Neural crest cell (in vitro differentiated cells): ENCODE results near the gene SLC28A2. TPM values are rescaled to one million over a fixed set of nuclear protein-coding genes. Genes with fewer than 3 reads are reported as not detected.

Source experiments
- DNase-seq: peaks from one replicate; pipeline ENCODE4 v3.0.0; 2021; ENCODE audit warnings: low read depth, mixed read lengths, low spot score
- H3K27ac Mint-ChIP-seq: one replicate; pipeline ENCODE4 v1.8.0; 2021; ENCODE audit warnings: mild to moderate bottlenecking, mixed read lengths; ENCODE audit not compliant: unreplicated experiment
- H3K27me3 Mint-ChIP-seq: 2 replicates; pipeline ENCODE4 v1.8.0; 2021; ENCODE audit warnings: low read depth, mild to moderate bottlenecking, mixed read lengths
- H3K36me3 Mint-ChIP-seq: 2 replicates; pipeline ENCODE4 v1.8.0; 2021; ENCODE audit warnings: low read depth, mild to moderate bottlenecking, mixed read lengths
- H3K4me1 Mint-ChIP-seq: 2 replicates; pipeline ENCODE4 v1.8.0; 2021; ENCODE audit warnings: mixed read lengths
- H3K4me3 Mint-ChIP-seq: one replicate; pipeline ENCODE4 v1.8.0; 2021; ENCODE audit warnings: mild to moderate bottlenecking, mixed read lengths
- H3K9me3 Mint-ChIP-seq: 2 replicates; pipeline ENCODE4 v1.8.0; 2021; ENCODE audit warnings: mixed read lengths
- total RNA-seq: library from RNA; stranded (reverse); gene quantifications from 2 replicates; pipeline ENCODE4 v1.2.1, GENCODE V29; 2021
- TF ChIP-seq, protein P1 (sequence below): fragments of 200-600 bp; sonication (generic); conservative IDR thresholded peaks from 2 replicates; pipeline ENCODE4 v1.5.0; 2021; ENCODE audit warnings: antibody characterized with exemption, mild to moderate bottlenecking

SLC28A2 gene
- total RNA-seq, 1 donor from 2014 or later: not detected

DNA sequence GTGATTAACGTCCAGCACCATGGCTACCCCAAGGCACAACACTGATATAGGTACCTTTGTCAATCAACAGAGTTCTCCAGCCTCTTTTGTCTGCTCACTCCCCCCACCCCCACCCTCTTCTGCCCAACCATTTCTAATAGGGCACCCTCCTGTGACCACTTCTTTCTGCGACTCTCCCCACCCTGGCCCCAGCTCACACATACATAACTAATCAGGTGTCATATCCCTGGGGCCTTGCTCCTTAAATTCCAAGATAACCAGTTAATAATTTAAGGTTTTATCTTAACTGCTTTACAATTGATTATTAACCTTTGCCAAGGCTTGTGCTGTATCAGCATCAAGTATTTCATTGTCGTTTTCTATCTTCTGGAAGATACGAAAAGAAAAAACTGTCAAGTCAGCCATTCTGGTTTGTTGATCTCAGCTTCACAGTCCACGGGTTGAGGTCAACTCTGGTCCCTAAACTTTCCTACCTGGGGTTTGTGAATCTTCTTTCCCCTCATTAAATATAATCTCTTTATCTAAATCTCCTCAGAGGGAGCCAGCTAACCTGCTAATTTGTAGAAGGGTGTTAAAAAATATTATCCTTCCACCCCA is 27.3 kb upstream of the SLC28A2 start:
- no peaks in the 10 kb centered on the region for H3K36me3 Mint-ChIP-seq
- no peak overlapping the region for H3K4me3 Mint-ChIP-seq
- no peaks in the 10 kb centered on the region for H3K9me3 Mint-ChIP-seq
- TF ChIP-seq, protein P1, sequence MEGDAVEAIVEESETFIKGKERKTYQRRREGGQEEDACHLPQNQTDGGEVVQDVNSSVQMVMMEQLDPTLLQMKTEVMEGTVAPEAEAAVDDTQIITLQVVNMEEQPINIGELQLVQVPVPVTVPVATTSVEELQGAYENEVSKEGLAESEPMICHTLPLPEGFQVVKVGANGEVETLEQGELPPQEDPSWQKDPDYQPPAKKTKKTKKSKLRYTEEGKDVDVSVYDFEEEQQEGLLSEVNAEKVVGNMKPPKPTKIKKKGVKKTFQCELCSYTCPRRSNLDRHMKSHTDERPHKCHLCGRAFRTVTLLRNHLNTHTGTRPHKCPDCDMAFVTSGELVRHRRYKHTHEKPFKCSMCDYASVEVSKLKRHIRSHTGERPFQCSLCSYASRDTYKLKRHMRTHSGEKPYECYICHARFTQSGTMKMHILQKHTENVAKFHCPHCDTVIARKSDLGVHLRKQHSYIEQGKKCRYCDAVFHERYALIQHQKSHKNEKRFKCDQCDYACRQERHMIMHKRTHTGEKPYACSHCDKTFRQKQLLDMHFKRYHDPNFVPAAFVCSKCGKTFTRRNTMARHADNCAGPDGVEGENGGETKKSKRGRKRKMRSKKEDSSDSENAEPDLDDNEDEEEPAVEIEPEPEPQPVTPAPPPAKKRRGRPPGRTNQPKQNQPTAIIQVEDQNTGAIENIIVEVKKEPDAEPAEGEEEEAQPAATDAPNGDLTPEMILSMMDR: no peak
- no peaks in the 10 kb centered on the region for H3K4me1 Mint-ChIP-seq
- DNase-seq: no peak
- H3K27me3 Mint-ChIP-seq: peaks cover 35% of the 10 kb centered on the region
- H3K27ac Mint-ChIP-seq: no peak overlapping the region

DNA sequence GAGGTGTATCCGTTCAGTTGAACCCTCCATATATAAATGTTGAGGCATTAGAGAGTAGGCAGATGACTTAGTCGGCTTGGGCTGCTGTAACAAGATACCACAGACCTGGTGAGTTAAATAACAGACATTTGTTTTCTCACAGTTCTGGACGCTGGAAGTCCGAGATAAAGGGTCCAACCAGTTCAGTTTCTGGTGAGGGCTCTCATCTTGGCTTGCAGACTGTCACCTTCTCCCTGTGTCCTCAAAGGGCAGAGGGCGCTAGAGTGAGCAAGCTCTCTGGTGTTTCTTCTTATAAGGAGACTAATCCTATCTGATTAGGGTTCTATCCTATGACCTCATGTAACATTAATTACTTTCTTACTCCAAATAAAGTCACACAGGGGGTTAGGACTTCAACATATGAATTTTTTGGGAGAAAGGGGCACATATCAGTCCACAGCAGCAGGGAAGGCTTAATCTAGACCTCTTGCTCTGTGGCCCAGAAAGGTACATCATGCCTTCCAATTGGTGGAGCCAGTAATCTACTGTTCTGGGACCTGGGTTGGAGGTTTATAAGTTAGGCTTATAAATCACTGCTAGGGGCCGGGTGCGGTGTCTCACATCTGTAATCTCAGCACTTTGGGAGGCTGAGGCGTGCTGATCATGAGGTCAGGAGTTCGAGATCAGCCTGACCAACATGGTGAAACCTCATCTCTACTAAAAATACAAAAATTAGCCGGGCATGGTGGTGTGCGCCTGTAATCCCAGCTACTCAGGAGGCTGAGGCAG is 26.3 kb upstream of the SLC28A2 start:
- Mint-ChIP-seq H3K9me3 (no peaks in the 10 kb centered on the region), H3K4me1 (no peaks in the 10 kb centered on the region), H3K27me3 (peaks cover 28% of the 10 kb centered on the region), H3K27ac (no peak overlapping the region), H3K36me3 (no peaks in the 10 kb centered on the region), H3K4me3 (no peak overlapping the region)
- TF ChIP-seq, protein P1: no peak
- DNase-seq: no peak

DNA sequence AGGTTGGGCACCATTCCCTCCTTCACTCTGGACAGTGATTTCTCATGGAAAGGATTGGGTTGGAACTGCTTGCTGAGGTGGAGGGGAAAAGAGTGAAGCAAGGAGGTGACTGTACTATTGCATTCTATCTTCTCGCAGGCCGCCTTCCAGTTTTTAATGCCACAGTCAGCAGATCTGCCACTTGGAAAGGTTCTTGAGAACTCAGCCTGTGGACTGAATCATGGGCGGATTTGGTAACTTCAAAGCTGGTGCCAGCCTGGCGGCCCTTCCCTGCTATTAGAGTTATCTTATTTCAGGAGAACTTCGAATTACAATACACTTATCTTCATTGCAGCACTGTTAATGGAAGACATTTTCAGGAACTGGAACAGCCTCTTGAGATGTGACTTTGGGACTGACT is 23.1 kb upstream of the SLC28A2 start:
- TF ChIP-seq, protein P1: no peak
- Mint-ChIP-seq H3K36me3 (no peaks in the 10 kb centered on the region), H3K27ac (no peak overlapping the region), H3K4me3 (no peak overlapping the region), H3K9me3 (no peaks in the 10 kb centered on the region), H3K27me3 (peaks cover 13% of the 10 kb centered on the region), H3K4me1 (no peaks in the 10 kb centered on the region)
- DNase-seq: no peak

DNA sequence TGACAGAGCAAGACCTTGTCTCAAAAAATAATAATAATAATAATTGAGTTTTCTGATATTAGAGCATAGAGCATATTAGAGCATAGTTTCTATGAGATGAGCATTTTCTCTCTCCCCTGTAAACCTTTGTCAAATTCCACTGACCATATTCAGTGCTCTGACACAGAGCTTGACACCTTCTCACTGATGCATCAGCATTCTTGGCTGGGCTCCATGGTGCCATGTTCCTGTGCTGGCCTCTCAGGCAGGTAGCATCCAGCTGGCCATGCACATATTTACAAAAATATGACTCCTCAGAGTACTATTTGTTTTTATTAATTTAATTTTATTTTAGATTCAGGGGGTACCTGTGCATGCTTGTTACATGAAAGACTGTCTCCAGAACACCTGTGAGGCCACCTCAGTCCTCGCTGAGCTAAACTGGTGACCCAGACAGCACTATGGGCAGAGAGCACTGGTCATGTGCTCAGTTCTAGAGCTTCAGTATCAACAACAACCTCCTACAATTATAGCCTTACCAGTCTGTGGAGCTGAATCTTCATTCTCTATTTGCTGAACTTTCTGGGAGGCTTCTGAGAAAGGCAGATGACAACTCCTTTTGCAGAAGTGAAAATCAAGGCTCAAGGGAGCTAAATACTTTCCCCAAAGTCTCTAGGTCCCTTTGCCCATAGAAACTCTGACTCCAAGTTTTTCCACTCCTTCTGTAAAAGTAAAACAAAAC is 21.6 kb upstream of the SLC28A2 start:
- H3K9me3 Mint-ChIP-seq: peaks cover 2% of the 10 kb centered on the region
- H3K27me3 Mint-ChIP-seq: peaks cover 13% of the 10 kb centered on the region
- H3K4me1 Mint-ChIP-seq: no peaks in the 10 kb centered on the region
- H3K36me3 Mint-ChIP-seq: peaks cover 2% of the 10 kb centered on the region
- no peak overlapping the region for H3K4me3 Mint-ChIP-seq
- TF ChIP-seq, protein P1: no peak
- H3K27ac Mint-ChIP-seq: no peak overlapping the region
- DNase-seq: no peak

DNA sequence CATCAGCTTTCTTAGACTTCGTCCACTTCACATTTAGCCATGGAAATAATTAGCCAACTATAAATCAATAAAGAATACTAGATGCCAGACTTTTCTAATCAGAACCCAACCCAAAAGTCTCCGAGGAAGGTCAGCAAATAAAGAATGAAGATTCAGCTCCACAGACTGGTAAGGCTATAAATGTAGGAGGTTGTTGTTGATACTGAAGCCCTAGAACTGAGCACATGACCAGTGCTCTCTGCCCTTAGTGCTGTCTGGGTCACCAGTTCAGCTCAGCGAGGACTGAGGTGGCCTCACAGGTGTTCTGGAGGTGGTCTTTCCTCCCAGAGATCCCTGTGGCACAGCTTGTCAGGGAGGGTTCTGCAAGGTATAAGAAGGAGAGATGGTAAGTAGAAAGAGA is 20.9 kb upstream of the SLC28A2 start:
- TF ChIP-seq, protein P1: no peak
- Mint-ChIP-seq H3K9me3 (peaks cover 3% of the 10 kb centered on the region), H3K27me3 (peaks cover 13% of the 10 kb centered on the region), H3K27ac (no peak overlapping the region), H3K4me3 (no peak overlapping the region), H3K36me3 (peaks cover 2% of the 10 kb centered on the region), H3K4me1 (no peaks in the 10 kb centered on the region)
- no peak for DNase-seq
